HL-60 (cell line): Measurements from ENCODE around the gene GPR183.

Experiments
- DNase-seq, 2 experiments: peaks; one replicate each; pipeline ENCODE4 v3.0.0-alpha.2; 2010 to 2020; ENCODE audit warnings: low read depth in 1 of 2, low spot score in 1 of 2
- H3K27ac ChIP-seq: fragments of 250-450 bp; sonication (Bioruptor Pico); replicated peaks from 2 replicates; pipeline ENCODE4 v1.5.1; 2020; ENCODE audit warnings: mild to moderate bottlenecking, moderate library complexity
- H3K27me3 ChIP-seq: fragments of 250-450 bp; sonication (Bioruptor Pico); 2 replicates; pipeline ENCODE4 v1.5.1; 2021; ENCODE audit warnings: mild to moderate bottlenecking, moderate library complexity; ENCODE audit not compliant: insufficient read depth, poor library complexity, severe bottlenecking
- H3K4me3 ChIP-seq: replicated peaks from 2 replicates; pipeline ENCODE4 v1.5.1; 2011; ENCODE audit warnings: mild to moderate bottlenecking, control low read depth, low read length; ENCODE audit not compliant: insufficient read depth
- GABPA ChIP-seq: IDR thresholded peaks from 2 replicates; pipeline ENCODE4 v1.6.1; 2012; ENCODE audit warnings: low read depth
- POLR2AphosphoS5 ChIP-seq: IDR thresholded peaks from 2 replicates; pipeline ENCODE4 v1.6.1; 2012; ENCODE audit warnings: low read depth
- REST ChIP-seq: IDR thresholded peaks from 2 replicates; pipeline ENCODE4 v1.6.1; 2012; ENCODE audit warnings: low read depth; ENCODE audit not compliant: insufficient replicate concordance
- SPI1 ChIP-seq: IDR thresholded peaks from 2 replicates; pipeline ENCODE4 v1.6.1; 2012; ENCODE audit warnings: low read depth, mild to moderate bottlenecking, borderline replicate concordance
- TF ChIP-seq, protein P1 (sequence below): IDR thresholded peaks from one replicate; pipeline ENCODE4 v1.5.1; 2011; ENCODE audit warnings: low read length, control low read depth, inconsistent platforms; ENCODE audit not compliant: insufficient read depth

GPR183 gene

DNA sequence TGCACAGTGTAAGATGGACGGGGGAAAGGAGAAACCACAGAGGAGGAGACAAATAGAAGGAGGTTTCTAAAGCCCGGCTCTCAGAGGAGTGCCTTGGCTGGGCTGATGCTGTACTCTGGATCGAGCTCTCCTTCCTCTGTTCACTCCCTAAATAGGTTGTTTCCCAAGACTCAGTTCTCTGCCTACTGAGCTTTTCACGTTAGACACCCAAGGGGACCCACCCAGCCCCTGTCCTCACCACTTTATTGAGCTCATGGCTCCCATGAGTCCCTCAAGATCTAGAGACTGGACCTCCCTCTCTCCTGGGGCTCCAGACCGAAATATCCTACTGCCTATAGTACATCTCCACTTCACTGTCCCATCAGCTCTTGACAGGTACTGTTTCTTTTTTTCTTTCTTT, 38.1 kb upstream of the GPR183 start:
- TF ChIP-seq POLR2AphosphoS5 (no peak), GABPA (no peak), REST (no peak), SPI1 (no peak)
- TF ChIP-seq, protein P1, sequence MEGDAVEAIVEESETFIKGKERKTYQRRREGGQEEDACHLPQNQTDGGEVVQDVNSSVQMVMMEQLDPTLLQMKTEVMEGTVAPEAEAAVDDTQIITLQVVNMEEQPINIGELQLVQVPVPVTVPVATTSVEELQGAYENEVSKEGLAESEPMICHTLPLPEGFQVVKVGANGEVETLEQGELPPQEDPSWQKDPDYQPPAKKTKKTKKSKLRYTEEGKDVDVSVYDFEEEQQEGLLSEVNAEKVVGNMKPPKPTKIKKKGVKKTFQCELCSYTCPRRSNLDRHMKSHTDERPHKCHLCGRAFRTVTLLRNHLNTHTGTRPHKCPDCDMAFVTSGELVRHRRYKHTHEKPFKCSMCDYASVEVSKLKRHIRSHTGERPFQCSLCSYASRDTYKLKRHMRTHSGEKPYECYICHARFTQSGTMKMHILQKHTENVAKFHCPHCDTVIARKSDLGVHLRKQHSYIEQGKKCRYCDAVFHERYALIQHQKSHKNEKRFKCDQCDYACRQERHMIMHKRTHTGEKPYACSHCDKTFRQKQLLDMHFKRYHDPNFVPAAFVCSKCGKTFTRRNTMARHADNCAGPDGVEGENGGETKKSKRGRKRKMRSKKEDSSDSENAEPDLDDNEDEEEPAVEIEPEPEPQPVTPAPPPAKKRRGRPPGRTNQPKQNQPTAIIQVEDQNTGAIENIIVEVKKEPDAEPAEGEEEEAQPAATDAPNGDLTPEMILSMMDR, result no peak
- DNase-seq, result no peak
- Histone ChIP-seq H3K27me3 (no peaks in the 10 kb centered on the region), H3K4me3 (no peak overlapping the region), H3K27ac (no peak overlapping the region)

- no peak for DNase-seq
- Histone ChIP-seq H3K4me3 (no peak overlapping the region), H3K27ac (no peak overlapping the region), H3K27me3 (no peaks in the 10 kb centered on the region)
- TF ChIP-seq SPI1 (no peak), GABPA (no peak), POLR2AphosphoS5 (no peak), REST (no peak)
- TF ChIP-seq, protein P1, result no peak
These were observed 37.5 kb upstream of the GPR183 start for GRCh38 chr13:99344610-99345208.

DNA sequence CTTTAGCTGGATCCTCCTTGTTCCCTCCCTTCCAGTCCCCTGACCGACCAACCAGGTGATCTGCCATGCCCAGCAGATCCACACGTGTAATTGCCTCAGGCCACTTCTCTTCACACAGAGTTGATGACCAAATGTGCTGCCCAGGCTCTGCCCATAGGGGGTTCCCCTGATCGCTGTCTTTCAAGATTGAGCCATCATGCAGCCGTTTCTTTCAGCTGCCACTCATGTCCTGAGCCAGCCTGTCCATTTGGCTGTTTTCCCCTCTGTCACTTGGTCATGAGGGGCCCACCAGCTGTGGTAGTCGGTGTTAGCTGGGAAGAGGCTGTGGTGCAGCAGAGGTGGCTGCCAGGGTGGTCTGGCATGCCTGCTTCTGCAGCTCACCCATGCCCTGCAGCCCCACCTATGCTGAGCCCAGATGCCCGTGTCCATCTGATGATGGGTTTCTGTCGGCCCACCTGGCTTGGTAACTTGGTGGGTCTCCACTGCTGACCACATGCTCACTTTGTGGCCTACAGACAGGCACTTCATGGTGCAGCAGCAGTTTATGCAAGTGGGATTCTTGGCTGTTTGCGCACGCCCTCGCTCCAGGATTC, 35.6 kb upstream of the GPR183 start:
- DNase-seq, result no peak
- H3K4me3 ChIP-seq, result no peak overlapping the region
- no peak overlapping the region for H3K27ac ChIP-seq
- no peak for TF ChIP-seq POLR2AphosphoS5
- no peak for TF ChIP-seq SPI1
- no peak for TF ChIP-seq REST
- H3K27me3 ChIP-seq, result no peaks in the 10 kb centered on the region
